ENCODE measurements around the gene TEAD4. TPM values are rescaled to one million over a fixed set of nuclear protein-coding genes. Genes with fewer than 3 reads are reported as not detected.

The TEAD4 gene
- total RNA-seq, 2 experiments from 2014 or later: not detected

- ChIA-PET POLR2A (interaction anchor here (0.5 kb wide), 1 partner anchor 1613 kb away, joined by 5 read pairs; no protein-coding TSS in a partner anchor), CTCF (ENCODE audit: unreplicated experiment) (no interaction called here)
- no peak overlapping the region for H3K4me2 ChIP-seq (ENCODE audit: low read length)
- no TSS peak for BruUV-seq (replicated peaks)
- no peaks in the 10 kb centered on the region for H4K20me1 ChIP-seq (ENCODE audit: insufficient read depth, low read length)
- no peaks in the 10 kb centered on the region for H3K36me3 ChIP-seq (ENCODE audit: insufficient read depth, low read length)
- H3K27ac ChIP-seq (ENCODE audit: low read depth, low read length, poor library complexity, severe bottlenecking): no peak overlapping the region
- H3K4me1 ChIP-seq (ENCODE audit: insufficient read depth, low read length, poor library complexity, severe bottlenecking): no peaks in the 10 kb centered on the region
- intact Hi-C loops (cut with micrococcal nuclease; ENCODE audit: unreplicated experiment): no loop called here
- no peaks in the 10 kb centered on the region for H3K9me2 ChIP-seq (ENCODE audit: insufficient read depth, low read length)
- no peak for TF ChIP-seq EZH2phosphoT487 (IDR thresholded peaks at IDR 0.05; ENCODE audit: borderline replicate concordance, low read depth, low read length)
- TF ChIP-seq, protein P1, sequence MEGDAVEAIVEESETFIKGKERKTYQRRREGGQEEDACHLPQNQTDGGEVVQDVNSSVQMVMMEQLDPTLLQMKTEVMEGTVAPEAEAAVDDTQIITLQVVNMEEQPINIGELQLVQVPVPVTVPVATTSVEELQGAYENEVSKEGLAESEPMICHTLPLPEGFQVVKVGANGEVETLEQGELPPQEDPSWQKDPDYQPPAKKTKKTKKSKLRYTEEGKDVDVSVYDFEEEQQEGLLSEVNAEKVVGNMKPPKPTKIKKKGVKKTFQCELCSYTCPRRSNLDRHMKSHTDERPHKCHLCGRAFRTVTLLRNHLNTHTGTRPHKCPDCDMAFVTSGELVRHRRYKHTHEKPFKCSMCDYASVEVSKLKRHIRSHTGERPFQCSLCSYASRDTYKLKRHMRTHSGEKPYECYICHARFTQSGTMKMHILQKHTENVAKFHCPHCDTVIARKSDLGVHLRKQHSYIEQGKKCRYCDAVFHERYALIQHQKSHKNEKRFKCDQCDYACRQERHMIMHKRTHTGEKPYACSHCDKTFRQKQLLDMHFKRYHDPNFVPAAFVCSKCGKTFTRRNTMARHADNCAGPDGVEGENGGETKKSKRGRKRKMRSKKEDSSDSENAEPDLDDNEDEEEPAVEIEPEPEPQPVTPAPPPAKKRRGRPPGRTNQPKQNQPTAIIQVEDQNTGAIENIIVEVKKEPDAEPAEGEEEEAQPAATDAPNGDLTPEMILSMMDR (conservative IDR thresholded peaks at IDR 0.05; ENCODE audit: low read length): no peak
- no peak overlapping the region for H2AFZ ChIP-seq (ENCODE audit: low read length)
- H3K9me3 ChIP-seq (ENCODE audit: low read length): no peaks in the 10 kb centered on the region
- no peak for DNase-seq (ENCODE audit: low spot score)
- H3K79me2 ChIP-seq (ENCODE audit: insufficient read depth, low read depth, low read length): no peaks in the 10 kb centered on the region
- H3K4me3 ChIP-seq (ENCODE audit: low read depth, low read length, poor library complexity, severe bottlenecking): no peak overlapping the region
Observed at GRCh38 chr12:2980630-2981029, 21.4 kb downstream of the TEAD4 start.

GRCh38 chr12:2982361-2982760 lies 23.2 kb downstream of the TEAD4 start:
- ChIA-PET POLR2A (no interaction called here), CTCF (ENCODE audit: unreplicated experiment) (no interaction called here)
- Histone ChIP-seq H2AFZ (ENCODE audit: low read length) (no peak overlapping the region), H3K36me3 (ENCODE audit: insufficient read depth, low read length) (no peaks in the 10 kb centered on the region), H3K27ac (ENCODE audit: low read depth, low read length, poor library complexity, severe bottlenecking) (no peak overlapping the region), H3K9me3 (ENCODE audit: low read length) (no peaks in the 10 kb centered on the region), H3K4me1 (ENCODE audit: insufficient read depth, low read length, poor library complexity, severe bottlenecking) (no peaks in the 10 kb centered on the region), H3K4me3 (ENCODE audit: low read depth, low read length, poor library complexity, severe bottlenecking) (no peak overlapping the region), H4K20me1 (ENCODE audit: insufficient read depth, low read length) (no peaks in the 10 kb centered on the region), H3K79me2 (ENCODE audit: insufficient read depth, low read depth, low read length) (no peaks in the 10 kb centered on the region), H3K4me2 (ENCODE audit: low read length) (no peak overlapping the region), H3K9me2 (ENCODE audit: insufficient read depth, low read length) (no peaks in the 10 kb centered on the region)
- no TSS peak for BruUV-seq (replicated peaks)
- intact Hi-C loops (cut with micrococcal nuclease; ENCODE audit: unreplicated experiment): no loop called here
- no peak for DNase-seq (ENCODE audit: low spot score)
- TF ChIP-seq EZH2phosphoT487 (IDR thresholded peaks at IDR 0.05; ENCODE audit: borderline replicate concordance, low read depth, low read length): no peak
- TF ChIP-seq, protein P1 (conservative IDR thresholded peaks at IDR 0.05; ENCODE audit: low read length): no peak

DNA sequence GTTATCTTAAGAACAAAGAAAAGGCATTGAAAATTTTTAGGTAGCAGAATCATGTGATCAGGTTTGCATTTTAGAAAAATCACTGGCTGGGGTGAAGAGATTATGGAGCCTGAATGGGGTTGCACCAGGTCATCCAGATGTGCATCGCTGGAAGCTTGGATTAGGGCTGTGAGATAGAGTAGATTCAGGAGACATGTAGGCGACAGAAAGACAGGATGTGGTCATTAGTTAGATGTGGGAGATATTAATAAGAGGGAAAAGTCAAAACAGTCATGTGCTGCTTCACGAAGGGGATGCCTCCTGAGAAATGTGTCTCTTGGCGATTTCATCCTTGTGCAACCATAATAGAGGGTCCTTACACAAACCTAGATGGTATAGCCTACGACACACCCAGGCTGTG lies 25.1 kb downstream of the TEAD4 start:
- intact Hi-C loops (cut with micrococcal nuclease; ENCODE audit: unreplicated experiment): no loop called here
- BruUV-seq (replicated peaks): no TSS peak
- Histone ChIP-seq H3K79me2 (ENCODE audit: insufficient read depth, low read depth, low read length) (no peaks in the 10 kb centered on the region), H3K4me2 (ENCODE audit: low read length) (no peak overlapping the region), H3K9me2 (ENCODE audit: insufficient read depth, low read length) (no peaks in the 10 kb centered on the region), H3K9me3 (ENCODE audit: low read length) (no peaks in the 10 kb centered on the region), H3K4me1 (ENCODE audit: insufficient read depth, low read length, poor library complexity, severe bottlenecking) (no peaks in the 10 kb centered on the region), H3K27ac (ENCODE audit: low read depth, low read length, poor library complexity, severe bottlenecking) (no peak overlapping the region), H3K4me3 (ENCODE audit: low read depth, low read length, poor library complexity, severe bottlenecking) (no peak overlapping the region), H4K20me1 (ENCODE audit: insufficient read depth, low read length) (no peaks in the 10 kb centered on the region), H3K36me3 (ENCODE audit: insufficient read depth, low read length) (no peaks in the 10 kb centered on the region), H2AFZ (ENCODE audit: low read length) (no peak overlapping the region)
- ChIA-PET CTCF (ENCODE audit: unreplicated experiment) (interaction anchor here (0.6 kb wide), 1 partner anchor 8 kb away, joined by 4 read pairs; no protein-coding TSS in a partner anchor), POLR2A (no interaction called here)
- no peak for DNase-seq (ENCODE audit: low spot score)
- TF ChIP-seq EZH2phosphoT487 (IDR thresholded peaks at IDR 0.05; ENCODE audit: borderline replicate concordance, low read depth, low read length): no peak
- TF ChIP-seq, protein P1 (conservative IDR thresholded peaks at IDR 0.05; ENCODE audit: low read length): no peak

Measured in OCI-LY7 (cell line).